GM19452 (cell line): ENCODE measurements around the gene FSTL3.
"Not testable (repeated sequence)": the region's sequence is repeated elsewhere in the genome, so short reads cannot be mapped to it uniquely, and the experiment has no call there.

Source experiments
- ATAC-seq: cut with Tn5 transposase; IDR thresholded peaks from one replicate; pipeline ENCODE4 v1.9.1; 2021; ENCODE audit not compliant: unreplicated experiment

Gene FSTL3

DNA sequence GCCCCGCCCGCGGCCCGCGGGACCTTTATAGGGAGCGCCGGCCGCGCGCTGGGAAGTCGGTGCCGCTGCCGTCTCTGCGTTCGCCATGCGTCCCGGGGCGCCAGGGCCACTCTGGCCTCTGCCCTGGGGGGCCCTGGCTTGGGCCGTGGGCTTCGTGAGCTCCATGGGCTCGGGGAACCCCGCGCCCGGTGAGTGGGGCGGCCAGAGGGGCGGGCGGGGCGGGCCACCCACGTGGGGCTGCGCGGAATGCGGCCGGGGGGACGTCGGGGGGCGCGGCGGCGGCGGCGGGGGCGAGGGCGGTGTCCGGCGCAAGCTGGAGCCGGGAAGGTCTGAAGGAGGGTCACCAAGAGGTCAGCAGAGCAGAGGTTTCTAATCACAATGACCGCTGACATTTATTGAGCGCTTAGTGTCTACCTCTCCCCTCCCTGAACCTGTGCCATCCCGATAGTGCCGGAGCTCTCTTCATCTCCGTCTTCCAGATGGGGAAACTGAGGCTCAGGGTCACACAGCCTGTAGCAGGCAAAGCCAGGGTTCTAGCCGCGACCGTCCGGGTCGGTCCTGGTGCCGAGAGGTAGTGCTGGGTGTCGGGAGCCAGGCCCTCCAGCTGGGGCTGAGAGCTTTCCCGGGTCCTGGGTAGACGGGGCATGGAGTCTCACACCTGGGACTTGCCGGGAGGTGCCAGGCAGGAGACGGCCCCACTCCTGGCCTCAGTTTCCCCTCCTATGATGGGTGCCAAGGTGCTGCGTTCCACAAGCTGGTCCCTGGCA is at the start of gene FSTL3:
Gene FSTL3, plus strand, starts transcription at position 54 of the 767 bp plus-strand sequence. Its CDS starts 32 bp downstream, at position 86.
- no peak for ATAC-seq

GRCh38 chr19:626566-626965 is 49.6 kb upstream of the FSTL3 start:
- ATAC-seq, result not testable (repeated sequence)

DNA sequence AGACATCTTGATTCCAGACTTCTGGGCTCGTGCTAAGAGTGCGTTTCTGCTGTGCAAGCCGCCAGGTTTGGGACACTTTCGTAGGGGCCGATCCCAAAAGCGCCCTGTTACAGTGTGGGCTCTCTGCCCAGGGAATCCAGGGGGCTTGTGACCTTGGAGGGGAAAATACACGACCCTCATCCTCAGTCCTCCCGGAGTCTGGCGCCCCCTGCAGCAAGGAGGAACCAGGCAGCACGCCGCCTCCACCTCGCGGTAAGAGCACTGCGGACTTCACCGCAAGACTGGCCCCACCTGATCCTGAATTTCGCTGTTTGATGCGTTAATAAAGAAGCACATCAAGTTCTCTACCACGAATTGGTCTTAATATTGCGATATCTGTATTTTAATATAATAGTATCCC is 48.0 kb upstream of the FSTL3 start:
- no peak for ATAC-seq

DNA sequence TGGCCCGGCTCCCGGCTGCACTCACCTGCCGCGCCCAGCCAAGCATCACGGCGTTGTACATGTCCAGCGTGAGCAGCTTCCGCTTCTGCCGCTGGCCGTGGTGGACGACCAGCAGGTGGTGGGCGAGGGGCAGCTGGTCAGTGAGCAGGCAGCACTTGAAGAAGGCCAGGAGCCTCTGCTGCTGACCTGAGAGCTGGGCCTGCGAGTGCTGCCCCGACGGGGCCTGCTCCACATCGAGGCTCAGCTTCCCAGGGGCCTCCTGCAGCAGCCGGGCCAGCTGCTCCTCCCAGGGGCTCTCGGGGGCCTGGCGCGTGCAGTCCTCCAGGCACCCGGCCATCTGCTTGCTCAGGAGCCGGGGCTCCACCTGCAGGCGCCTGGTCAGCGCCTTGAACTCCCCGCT is 46.7 kb upstream of the FSTL3 start:
- not testable (repeated sequence) for ATAC-seq

GRCh38 chr19:629961-630714 is 46.1 kb upstream of the FSTL3 start:
- ATAC-seq, result no peak

DNA sequence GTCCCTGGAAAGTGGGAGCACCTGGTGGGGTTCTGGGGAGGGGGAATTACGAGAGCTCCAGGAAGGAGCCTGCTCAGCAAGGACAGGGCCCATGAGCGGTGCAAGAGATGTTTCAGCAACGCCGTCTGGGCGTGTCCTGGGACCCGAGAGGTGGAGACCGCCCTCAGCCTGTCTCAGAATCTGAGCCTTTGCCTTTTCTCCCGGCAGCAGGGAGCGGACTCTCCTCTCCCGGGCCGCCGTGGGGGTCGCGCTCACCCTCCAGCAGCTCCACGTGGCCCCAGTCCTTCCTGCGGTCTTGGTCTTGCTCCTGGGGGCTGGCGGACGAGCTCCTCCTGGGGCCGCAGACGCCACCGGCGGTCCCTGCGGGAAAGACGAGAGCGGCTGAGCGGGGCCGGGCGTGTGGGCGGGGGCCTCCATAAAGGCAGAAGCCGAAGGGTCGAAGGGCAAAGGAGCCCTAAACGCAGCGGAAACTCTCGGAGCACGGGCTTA is 43.6 kb upstream of the FSTL3 start:
- ATAC-seq, result peak; percentile 5

GRCh38 chr19:633068-633785 is 43.0 kb upstream of the FSTL3 start, which contains the start of gene POLRMT:
POLRMT (minus strand) TSS chr19:633537; CDS start chr19:633512, 25 bp downstream.
- peak; percentile 81 for ATAC-seq

GRCh38 chr19:633786-634639 is 42.2 kb upstream of the FSTL3 start:
- no peak for ATAC-seq

GRCh38 chr19:634975-635652 is 41.1 kb upstream of the FSTL3 start:
- no peak for ATAC-seq

DNA sequence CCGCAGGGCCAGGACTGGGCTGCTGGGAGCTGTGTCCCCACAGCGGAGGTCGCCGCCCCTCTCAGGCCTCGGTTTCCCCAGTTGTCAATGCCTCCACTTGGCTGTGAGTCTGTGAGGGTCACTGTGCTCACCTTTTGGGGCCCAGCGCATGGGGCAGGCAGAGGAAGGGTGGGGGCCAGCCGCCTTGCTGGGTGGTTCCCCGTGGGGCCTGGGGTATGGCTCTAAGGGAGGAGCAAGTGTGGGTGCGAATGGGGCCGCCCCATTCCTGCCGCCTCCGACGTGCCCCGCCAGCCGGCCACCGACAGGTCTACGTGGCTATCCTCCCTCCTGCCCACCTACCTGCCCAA is 37.3 kb upstream of the FSTL3 start:
- no peak for ATAC-seq

DNA sequence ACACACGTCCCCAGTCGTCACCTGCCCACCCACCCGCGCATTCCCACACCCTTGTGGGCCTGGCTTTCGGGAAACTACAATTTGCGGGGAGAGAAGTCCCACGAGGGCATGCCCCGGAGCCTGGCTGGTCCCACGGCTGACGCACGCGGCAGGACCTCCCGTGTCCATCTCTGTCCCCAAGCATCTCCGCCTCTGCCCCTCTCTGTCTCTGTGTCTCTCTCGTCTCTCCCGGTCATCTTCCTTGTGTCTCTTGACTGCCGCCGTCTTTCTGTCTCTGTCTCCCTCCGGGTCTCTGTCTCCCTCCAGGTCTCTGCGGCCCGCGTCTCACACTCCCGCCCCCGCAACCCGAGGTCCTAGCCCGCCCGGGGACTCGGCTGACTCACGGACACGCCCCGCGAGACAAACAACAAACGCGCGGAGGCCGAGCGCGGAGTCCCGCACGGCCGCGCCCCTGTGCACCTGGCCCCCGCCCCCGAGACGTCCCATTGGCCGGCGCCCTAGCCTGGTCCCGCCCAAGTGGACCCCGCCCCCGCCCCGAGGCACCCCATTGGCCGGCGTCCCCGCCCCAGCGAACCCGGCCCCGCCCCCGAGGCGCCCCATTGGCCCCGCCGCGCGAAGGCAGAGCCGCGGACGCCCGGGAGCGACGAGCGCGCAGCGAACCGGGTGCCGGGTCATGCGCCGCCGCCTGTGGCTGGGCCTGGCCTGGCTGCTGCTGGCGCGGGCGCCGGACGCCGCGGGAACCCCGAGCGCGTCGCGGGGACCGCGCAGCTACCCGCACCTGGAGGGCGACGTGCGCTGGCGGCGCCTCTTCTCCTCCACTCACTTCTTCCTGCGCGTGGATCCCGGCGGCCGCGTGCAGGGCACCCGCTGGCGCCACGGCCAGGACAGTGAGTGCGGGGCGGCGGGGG is 36.7 kb upstream of the FSTL3 start, which contains the start of gene FGF22:
Gene FGF22, plus strand, starts transcription at position 627 of the 908 bp plus-strand sequence. Its CDS starts 47 bp downstream, at position 674.
- ATAC-seq, result no peak

- no peak for ATAC-seq
Measured at GRCh38 chr19:640161-640558, 36.0 kb upstream of the FSTL3 start.

DNA sequence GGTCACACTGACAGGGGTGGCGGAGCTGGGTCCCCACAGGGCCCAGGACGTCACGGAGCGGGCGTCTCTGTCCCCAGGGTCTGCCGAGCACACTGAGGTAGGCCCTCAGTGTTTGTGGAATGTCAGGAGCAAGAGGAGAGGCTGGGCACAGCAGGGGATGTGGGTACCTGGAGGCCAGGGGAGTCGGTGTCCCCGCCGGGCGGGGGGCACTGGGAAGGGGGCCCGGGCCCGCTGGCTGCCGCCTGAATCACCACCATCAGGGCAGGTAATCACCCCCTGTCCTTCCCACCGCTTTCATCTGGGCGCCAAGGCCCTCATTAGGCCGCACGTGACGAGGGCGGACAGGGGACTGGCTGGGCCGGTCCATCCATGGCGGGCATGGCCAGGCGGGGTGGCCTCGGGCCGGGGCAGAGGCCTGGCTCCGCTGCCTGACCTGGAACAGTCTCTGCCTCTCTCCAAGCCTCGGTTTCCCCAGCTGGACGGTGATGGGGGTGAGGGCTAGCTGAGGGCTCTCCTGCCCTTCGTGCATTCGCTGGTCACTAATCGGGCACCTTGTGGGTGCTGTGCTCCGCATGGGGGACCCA is 35.5 kb upstream of the FSTL3 start:
- no peak for ATAC-seq

DNA sequence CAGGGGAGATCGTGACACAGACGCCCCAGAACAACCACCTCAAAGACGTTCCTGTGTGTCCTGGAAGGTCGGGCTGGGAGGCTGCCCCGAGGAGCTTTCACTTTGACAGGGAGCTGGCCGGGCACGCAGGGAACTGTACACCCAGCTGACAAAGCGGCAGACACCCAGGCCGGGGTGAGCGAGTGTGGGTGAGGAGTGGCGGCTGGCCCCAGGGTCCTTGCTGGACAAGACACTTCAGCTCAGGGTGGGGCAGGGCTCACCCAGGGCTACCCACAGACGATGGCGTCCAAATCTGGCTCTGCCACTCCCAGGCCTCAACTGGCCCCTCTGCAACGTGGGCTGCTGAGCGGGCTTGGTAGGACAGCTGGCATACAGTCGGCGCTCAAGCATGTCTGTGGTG is 34.5 kb upstream of the FSTL3 start:
- no peak for ATAC-seq

- ATAC-seq, result no peak
Measured at GRCh38 chr19:642767-643727, 33.1 kb upstream of the FSTL3 start.

GRCh38 chr19:643736-644135 is 32.5 kb upstream of the FSTL3 start:
- no peak for ATAC-seq

- ATAC-seq, result no peak
Measured at GRCh38 chr19:644363-644762, 31.8 kb upstream of the FSTL3 start.
